H1 (cell line): ENCODE measurements around the gene ASAP2. TPM values are rescaled to one million over a fixed set of nuclear protein-coding genes. Genes with fewer than 3 reads are reported as not detected.

Source experiments
- CTCF ChIA-PET: fragments of 300-600 bp; sonication (Branson Sonifier 250); formaldehyde crosslinking; loops from one replicate; lab custom pipeline; 2021; ENCODE audit not compliant: partially characterized antibody; lab: Charles Lee
- POLR2A ChIA-PET: fragments of 300-600 bp; sonication (Branson Sonifier 250); formaldehyde crosslinking; loops from one replicate; lab custom pipeline; 2021; ENCODE audit warnings: inconsistent platforms; ENCODE audit not compliant: partially characterized antibody; lab: Charles Lee
- DNase-seq, 2 experiments: peaks; one replicate each; pipeline versions ENCODE4 v3.0.0 to v3.0.0-alpha.2; 2010 to 2022; ENCODE audit warnings: low spot score in 2 of 2, low read depth in 1 of 2, mixed read lengths in 1 of 2
- FAIRE-seq: peaks from 2 replicates; lab custom pipeline; 2011; peaks lifted over from hg19 to GRCh38; lab: Jason Lieb, UNC
- H2AFZ ChIP-seq: 2 replicates; pipeline ENCODE4 v1.8.1; 2012; ENCODE audit warnings: low read length, inconsistent platforms
- H2AK5ac ChIP-seq: 2 replicates; pipeline ENCODE4 v1.6.1; 2013; ENCODE audit warnings: low read depth, low read length
- H2BK120ac ChIP-seq: replicated peaks from 2 replicates; pipeline ENCODE3; 2013; ENCODE audit warnings: low read depth, low read length, inconsistent platforms
- H2BK12ac ChIP-seq: 2 replicates; pipeline ENCODE4 v1.6.1; 2013; ENCODE audit warnings: low read depth, low read length
- H2BK15ac ChIP-seq: 2 replicates; pipeline ENCODE4 v1.6.1; 2013; ENCODE audit warnings: low read length
- H2BK20ac ChIP-seq: 2 replicates; pipeline ENCODE4 v1.6.1; 2013; ENCODE audit warnings: low read length
- H2BK5ac ChIP-seq: 2 replicates; pipeline ENCODE4 v1.6.1; 2013; ENCODE audit warnings: low read depth, low read length
- H3K14ac ChIP-seq: 2 replicates; pipeline ENCODE4 v1.6.1; 2013; ENCODE audit warnings: inconsistent platforms; ENCODE audit not compliant: insufficient read length
- H3K18ac ChIP-seq: 2 replicates; pipeline ENCODE4 v1.6.1; 2013; ENCODE audit warnings: low read length; ENCODE audit errors: extremely low read depth
- H3K23ac ChIP-seq: 2 replicates; pipeline ENCODE4 v1.6.1; 2013; ENCODE audit warnings: inconsistent platforms; ENCODE audit not compliant: insufficient read length
- H3K23me2 ChIP-seq: 2 replicates; pipeline ENCODE4 v1.6.1; 2013; ENCODE audit warnings: low read depth, low read length
- H3K27ac ChIP-seq: 2 replicates; pipeline ENCODE4 v1.6.1; 2011; ENCODE audit warnings: low read depth, low read length, inconsistent platforms
- H3K27me3 ChIP-seq, 4 experiments: replicated peaks in 1 of 4; 1 replicate in 1 of 4; 2 replicates in 3 of 4; pipeline versions ENCODE4 v1.6.1 to v1.8.1; 2011 to 2013; ENCODE audit warnings: low read length in 3 of 4, mild to moderate bottlenecking in 3 of 4, inconsistent platforms in 2 of 4, mixed read lengths in 2 of 4, moderate library complexity in 1 of 4; ENCODE audit not compliant: control insufficient read depth in 3 of 4, insufficient read depth in 3 of 4; ENCODE audit errors: extremely low read depth in 1 of 4
- H3K36me3 ChIP-seq, 4 experiments: 2 replicates each; pipeline versions ENCODE4 v1.6.1 to v1.8.1; 2011 to 2013; ENCODE audit warnings: mild to moderate bottlenecking in 4 of 4, low read length in 3 of 4, moderate library complexity in 2 of 4, control low read depth in 1 of 4, inconsistent platforms in 1 of 4; ENCODE audit not compliant: insufficient read depth in 4 of 4, control insufficient read depth in 2 of 4
- H3K4ac ChIP-seq: replicated peaks from 2 replicates; pipeline ENCODE3; 2013; ENCODE audit warnings: low read length, low read depth, mixed read lengths, inconsistent platforms; ENCODE audit not compliant: insufficient read length
- H3K4me1 ChIP-seq, 4 experiments: replicated peaks in 1 of 4; 1 replicate in 1 of 4; 2 replicates in 3 of 4; pipeline versions ENCODE4 v1.6.1 to v1.8.1; 2011 to 2013; ENCODE audit warnings: low read length in 3 of 4, inconsistent platforms in 2 of 4, mixed read lengths in 1 of 4; ENCODE audit not compliant: insufficient read depth in 4 of 4, control insufficient read depth in 3 of 4
- H3K4me2 ChIP-seq, 2 experiments: 2 replicates each; pipeline versions ENCODE4 v1.6.1 to v1.8.1; 2011 to 2013; ENCODE audit warnings: low read depth in 2 of 2, low read length in 2 of 2, control low read depth in 1 of 2, inconsistent platforms in 1 of 2, mild to moderate bottlenecking in 1 of 2; ENCODE audit not compliant: insufficient read depth in 1 of 2
- H3K4me3 ChIP-seq, 4 experiments: fragments of 200-600, 300-600 bp in 1 of 4; sonication (generic), shearing (Covaris generic), sonication (Bioruptor Twin) in 1 of 4; 2 replicates each; pipeline versions ENCODE4 v1.5.1 to v1.8.1; 2011 to 2016; ENCODE audit warnings: low read length in 4 of 4, low read depth in 3 of 4, control low read depth in 2 of 4, inconsistent platforms in 2 of 4, mild to moderate bottlenecking in 2 of 4, mixed read lengths in 1 of 4, moderate library complexity in 1 of 4; ENCODE audit not compliant: insufficient read depth in 2 of 4; ENCODE audit errors: extremely low read depth in 1 of 4
- H3K56ac ChIP-seq: replicated peaks from 2 replicates; pipeline ENCODE3; 2013; ENCODE audit warnings: low read depth, mild to moderate bottlenecking, mixed read lengths, low read length, inconsistent platforms; ENCODE audit not compliant: insufficient read length
- H3K79me1 ChIP-seq: 2 replicates; pipeline ENCODE4 v1.6.1; 2013; ENCODE audit warnings: low read depth, low read length, control low read depth
- H3K79me2 ChIP-seq, 2 experiments: 2 replicates each; pipeline versions ENCODE4 v1.6.1 to v1.8.1; 2012 to 2013; ENCODE audit warnings: low read length in 2 of 2, mild to moderate bottlenecking in 2 of 2, inconsistent platforms in 1 of 2; ENCODE audit not compliant: insufficient read depth in 2 of 2, control insufficient read depth in 1 of 2
- H3K9ac ChIP-seq, 4 experiments: replicated peaks in 1 of 4; 1 replicate in 1 of 4; 2 replicates in 3 of 4; pipeline versions ENCODE4 v1.6.1 to v1.8.1; 2011 to 2013; ENCODE audit warnings: low read depth in 3 of 4, low read length in 3 of 4, control low read depth in 2 of 4, mild to moderate bottlenecking in 2 of 4, moderate library complexity in 2 of 4, inconsistent platforms in 1 of 4; ENCODE audit errors: extremely low read depth in 1 of 4
- H3K9me3 ChIP-seq, 2 experiments: 2 replicates each; pipeline versions ENCODE4 v1.6.1 to v1.8.1; 2012 to 2013; ENCODE audit warnings: mild to moderate bottlenecking in 2 of 2, moderate library complexity in 2 of 2, control low read depth in 1 of 2, inconsistent platforms in 1 of 2, low read depth in 1 of 2, low read length in 1 of 2, mixed read lengths in 1 of 2; ENCODE audit not compliant: insufficient read depth in 2 of 2
- H4K20me1 ChIP-seq, 2 experiments: replicated peaks in 1 of 2; 2 replicates each; pipeline versions ENCODE3 to v1.8.1; 2011 to 2013; ENCODE audit warnings: inconsistent platforms in 2 of 2, low read length in 2 of 2, mild to moderate bottlenecking in 1 of 2; ENCODE audit not compliant: insufficient read depth in 2 of 2, control insufficient read depth in 1 of 2
- H4K5ac ChIP-seq: 2 replicates; pipeline ENCODE4 v1.6.1; 2013; ENCODE audit warnings: low read length, low read depth, mixed read lengths, inconsistent platforms; ENCODE audit not compliant: insufficient read length
- H4K8ac ChIP-seq: 2 replicates; pipeline ENCODE4 v1.8.0; 2013; ENCODE audit warnings: mild to moderate bottlenecking, moderate library complexity, low read length, inconsistent platforms; ENCODE audit not compliant: insufficient read depth; ENCODE audit errors: extremely low read depth
- H4K91ac ChIP-seq: replicated peaks from 2 replicates; pipeline ENCODE3; 2013; ENCODE audit warnings: low read length, mixed read lengths, inconsistent platforms; ENCODE audit not compliant: insufficient read length
- CBX8 ChIP-seq: fragments of 300-800, 300-1000 bp; sonication (generic); IDR thresholded peaks from 2 replicates; pipeline ENCODE4 v1.7.1; 2016; ENCODE audit warnings: low read depth, low read length, borderline replicate concordance
- E2F6 ChIP-seq: IDR thresholded peaks from 2 replicates; pipeline ENCODE4 v1.6.1; 2012; ENCODE audit warnings: inconsistent platforms
- FOSL1 ChIP-seq: IDR thresholded peaks from 2 replicates; pipeline ENCODE4 v1.6.1; 2011; ENCODE audit warnings: mild to moderate bottlenecking, low read depth, low read length, moderate library complexity; ENCODE audit not compliant: insufficient read depth
- KDM1A ChIP-seq: fragments of 200-600, 300-600 bp; sonication (generic); IDR thresholded peaks from 2 replicates; pipeline ENCODE4 v1.7.1; 2016; ENCODE audit warnings: mild to moderate bottlenecking, low read length, borderline replicate concordance
- NANOG ChIP-seq: IDR thresholded peaks from 2 replicates; pipeline ENCODE4 v1.6.1; 2011; ENCODE audit warnings: low read length, low read depth, mild to moderate bottlenecking, inconsistent platforms; ENCODE audit not compliant: insufficient read depth, poor library complexity, severe bottlenecking
- RBBP5 ChIP-seq: IDR thresholded peaks from 2 replicates; pipeline ENCODE4 v1.7.1; 2012; ENCODE audit warnings: low read depth, mild to moderate bottlenecking, inconsistent platforms, low read length, moderate library complexity, borderline replicate concordance
- SAP30 ChIP-seq: fragments of 300-600 bp; sonication (generic); IDR thresholded peaks from 2 replicates; pipeline ENCODE4 v1.7.1; 2012; ENCODE audit warnings: low read length, moderate library complexity, mild to moderate bottlenecking, inconsistent platforms; ENCODE audit not compliant: insufficient read depth, insufficient replicate concordance
- SIN3A ChIP-seq, 2 experiments: IDR thresholded peaks in 1 of 2; conservative IDR thresholded peaks in 1 of 2; 2 replicates each; pipeline ENCODE4 v1.6.1; 2011 to 2012; ENCODE audit warnings: low read length in 2 of 2, improper control_type of control experiment in 1 of 2, low read depth in 1 of 2, mild to moderate bottlenecking in 1 of 2
- SIRT6 ChIP-seq: IDR thresholded peaks from one replicate; pipeline ENCODE4 v1.7.1; 2012; ENCODE audit warnings: low read length, inconsistent platforms
- SRF ChIP-seq: IDR thresholded peaks from 2 replicates; pipeline ENCODE4 v1.6.1; 2011; ENCODE audit warnings: mild to moderate bottlenecking, low read depth, low read length, moderate library complexity
- TEAD4 ChIP-seq: IDR thresholded peaks from 2 replicates; pipeline ENCODE4 v1.6.1; 2012; ENCODE audit warnings: low read depth, low read length, inconsistent platforms, mixed read lengths
- WGBS, 2 experiments: shearing (Covaris generic) in 1 of 2; methylation state at CpG; one replicate each; pipeline versions ENCODE4 v1.1.6 to v1.1.7; 2013 to 2015; ENCODE audit warnings: low lambda C conversion rate in 2 of 2, mixed read lengths in 2 of 2, inconsistent platforms in 1 of 2, low coverage in 1 of 2, missing lambda C conversion rate in 1 of 2; ENCODE audit not compliant: insufficient replicate concordance in 2 of 2, insufficient coverage in 1 of 2, insufficient read length in 1 of 2; ENCODE audit errors: extremely low coverage in 1 of 2, missing lambda C conversion rate in 1 of 2; 5-methylcytosine and 5-hydroxymethylcytosine counted together
- polyA plus RNA-seq, 7 experiments: library from polyadenylated mRNA; depleted of rRNA in 3 of 7; stranded (reverse) in 5 of 7; unstranded in 2 of 7; fragments of >200 nt in 5 of 7; fragments of 200-250 nt in 2 of 7; gene quantifications; 1 replicate in 5 of 7; 2 replicates in 1 of 7; 4 replicates in 1 of 7; pipeline versions ENCODE4 v1.2.1 to v1.2.3, GENCODE V29; 2011 to 2013; ENCODE audit warnings: missing spikeins in 2 of 7, mixed read lengths in 2 of 7
- total RNA-seq: library from RNA; stranded (reverse); fragmentation: NEBNext Ultra II Directional; extraction: Animal tissue kit (Norgen Biotek cat#: 25700); gene quantifications from 2 replicates; pipeline ENCODE4 v1.2.1, GENCODE V29; 2021

ASAP2 gene
- total and polyA plus RNA-seq, 2 of the 8 experiments (the other 6 are each of a cell fraction or from before 2014, with no cell fraction given): 10.2 to 18.7 TPM

- Histone ChIP-seq H3K56ac (no peak overlapping the region), H3K9me3 (no peaks in the 10 kb centered on the region), H3K27me3 (no peaks in the 10 kb centered on the region), H2BK5ac (no peak overlapping the region), H3K23me2 (no peaks in the 10 kb centered on the region), H2BK12ac (no peak overlapping the region), H3K4ac (no peak overlapping the region), H3K9ac (no peak overlapping the region), H4K5ac (no peak overlapping the region), H3K79me1 (no peaks in the 10 kb centered on the region), H2AFZ (no peak overlapping the region), H3K27ac (no peak overlapping the region), H3K4me2 (0 out of 4 replicates have a peak overlapping the region, but pooled peaks of 1 of the 2 experiments have one; percentile 3), H3K4me3 (no peak overlapping the region), H3K23ac (no peak overlapping the region)
- POLR2A ChIA-PET: no interaction called here
- no peak for TF ChIP-seq FOSL1
- TF ChIP-seq TEAD4: no peak
- no peak for TF ChIP-seq CBX8
- TF ChIP-seq SAP30: no peak
- TF ChIP-seq RBBP5: no peak
- TF ChIP-seq SIRT6: no peak
- TF ChIP-seq SIN3A (conservative IDR thresholded peaks at IDR 0.05 in 1 of 2, IDR thresholded peaks at IDR 0.05 in 1 of 2; ENCODE audit: low read depth in 1 of 2, low read length in 2 of 2): no peak
- TF ChIP-seq SRF: no peak
- no peak for TF ChIP-seq E2F6
- no peak for TF ChIP-seq KDM1A
- TF ChIP-seq NANOG: no peak
- TF ChIP-seq, all 59 proteins: peak for 0
- no peak overlapping the region for H3K14ac ChIP-seq
- H3K36me3 ChIP-seq: peaks cover 0 to 7% (median 2%) of the 10 kb centered on the region in 4 experiments; a peak in 5 of 8 replicates
- H4K20me1 ChIP-seq: peaks cover 4% of the 10 kb centered on the region in 2 experiments
- no peak overlapping the region for H2BK15ac ChIP-seq
- no peaks in the 10 kb centered on the region for H3K79me2 ChIP-seq
- WGBS, 2 experiments: 85% methylated on average over 13 of the region's 13 CpGs; no CpG with 5 or more reads in 1 of the 2 experiments
- H2BK120ac ChIP-seq: no peak overlapping the region
- 0 out of 2 replicates have a peak overlapping the region, but pooled peaks have one; percentile 28 for H2AK5ac ChIP-seq
- CTCF ChIA-PET: interaction anchor here (0.7 to 1.2 kb wide), 7 partner anchors 14 to 250 kb away, joined by 3 to 5 read pairs (median 3); partner anchors contain the start of gene ASAP2
- no peak overlapping the region for H3K18ac ChIP-seq
- no peak overlapping the region; the same call in 1 of the 2 replicates for H4K8ac ChIP-seq
- H4K91ac ChIP-seq: no peak overlapping the region
- no peak overlapping the region for H2BK20ac ChIP-seq
- H3K4me1 ChIP-seq: peaks cover 4 to 7% (median 6%) of the 10 kb centered on the region in 4 experiments; a peak in 6 of 7 replicates
- DNase-seq (no peak), FAIRE-seq (no peak)
Measured at GRCh38 chr2:9391961-9392720, 185.5 kb downstream of the ASAP2 start.
